Measurements from ENCODE around the gene TTLL10.
A peak's percentile ranks its signal among the peaks of the same experiment; 100 is the strongest.

Gene TTLL10

DNA sequence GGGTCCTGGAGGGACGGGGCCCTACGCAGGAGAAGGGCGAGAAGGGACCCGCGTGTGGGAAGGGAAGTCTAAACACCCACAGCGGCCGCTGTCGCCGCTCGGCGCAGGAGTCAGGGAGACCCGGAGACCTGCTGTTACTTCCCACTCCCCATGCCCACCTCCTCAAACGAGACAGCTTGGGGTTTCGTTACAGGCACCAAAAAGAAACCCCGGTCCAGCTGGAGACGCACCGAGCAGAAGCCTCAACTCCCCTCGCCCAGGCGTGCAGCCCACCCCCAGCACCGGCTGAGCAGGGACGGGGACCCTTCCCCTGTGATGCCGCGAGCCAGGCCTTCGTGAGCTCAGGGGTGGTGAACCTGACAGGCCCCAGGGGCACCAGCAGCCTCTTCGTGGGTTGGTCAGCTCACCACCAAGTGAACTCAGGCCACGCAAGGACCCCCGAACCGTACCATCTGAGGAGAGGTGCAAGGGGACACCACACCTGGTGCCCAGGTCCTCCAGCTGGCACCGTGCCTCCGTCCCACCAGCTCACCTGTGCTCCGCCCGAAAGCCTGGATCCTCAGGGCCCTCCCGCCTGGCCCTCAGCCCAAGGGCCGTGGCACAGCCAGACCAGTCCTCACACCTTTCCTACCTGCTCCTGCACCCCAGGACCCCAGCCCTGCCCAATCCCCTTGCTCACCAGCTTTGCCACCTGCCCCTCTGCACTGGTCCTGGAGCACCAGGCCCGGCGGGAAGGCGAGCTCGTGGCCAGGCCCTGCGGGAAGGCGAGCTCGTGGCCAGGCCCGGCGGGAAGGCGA lies 53.1 kb downstream of the TTLL10 start:
- no peak for DNase-seq

DNA sequence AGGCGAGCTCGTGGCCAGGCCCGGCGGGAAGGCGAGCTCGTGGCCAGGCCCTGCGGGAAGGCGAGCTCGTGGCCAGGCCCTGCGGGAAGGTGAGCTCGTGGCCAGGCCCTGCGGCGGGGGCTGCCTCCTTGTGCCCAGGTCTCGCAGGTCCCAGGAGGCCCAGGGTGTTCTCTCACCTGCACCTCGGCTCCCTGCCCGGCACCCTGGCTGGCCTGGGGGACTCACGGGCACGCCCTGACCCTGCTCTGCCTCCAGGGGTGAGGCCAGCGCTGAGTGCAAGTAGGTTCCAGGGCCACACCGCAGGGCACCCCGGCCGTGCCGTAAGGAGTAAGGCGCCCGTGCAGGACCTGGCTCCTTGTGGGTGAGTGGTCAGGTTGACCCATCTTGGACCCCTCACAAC lies 53.7 kb downstream of the TTLL10 start:
- no peak for DNase-seq

DNA sequence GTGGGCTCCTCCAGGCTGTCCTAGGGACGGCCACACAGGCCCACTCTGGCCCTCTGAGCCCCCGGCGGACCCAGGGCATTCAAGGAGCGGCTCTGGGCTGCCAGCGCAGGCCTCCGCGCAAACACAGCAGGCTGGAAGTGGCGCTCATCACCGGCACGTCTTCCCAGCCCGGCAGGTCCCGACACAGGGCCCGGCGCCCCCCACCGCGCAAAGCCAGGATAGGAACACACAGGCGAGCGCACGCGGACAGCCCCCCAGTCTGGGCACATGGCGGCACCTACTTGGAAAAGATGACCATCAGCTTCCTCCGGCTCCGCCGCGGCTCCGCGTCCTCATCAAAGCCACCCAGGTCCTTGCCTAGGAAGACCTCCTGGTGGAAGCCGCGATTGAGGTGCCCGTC lies 54.5 kb downstream of the TTLL10 start:
- DNase-seq = no peak

DNA sequence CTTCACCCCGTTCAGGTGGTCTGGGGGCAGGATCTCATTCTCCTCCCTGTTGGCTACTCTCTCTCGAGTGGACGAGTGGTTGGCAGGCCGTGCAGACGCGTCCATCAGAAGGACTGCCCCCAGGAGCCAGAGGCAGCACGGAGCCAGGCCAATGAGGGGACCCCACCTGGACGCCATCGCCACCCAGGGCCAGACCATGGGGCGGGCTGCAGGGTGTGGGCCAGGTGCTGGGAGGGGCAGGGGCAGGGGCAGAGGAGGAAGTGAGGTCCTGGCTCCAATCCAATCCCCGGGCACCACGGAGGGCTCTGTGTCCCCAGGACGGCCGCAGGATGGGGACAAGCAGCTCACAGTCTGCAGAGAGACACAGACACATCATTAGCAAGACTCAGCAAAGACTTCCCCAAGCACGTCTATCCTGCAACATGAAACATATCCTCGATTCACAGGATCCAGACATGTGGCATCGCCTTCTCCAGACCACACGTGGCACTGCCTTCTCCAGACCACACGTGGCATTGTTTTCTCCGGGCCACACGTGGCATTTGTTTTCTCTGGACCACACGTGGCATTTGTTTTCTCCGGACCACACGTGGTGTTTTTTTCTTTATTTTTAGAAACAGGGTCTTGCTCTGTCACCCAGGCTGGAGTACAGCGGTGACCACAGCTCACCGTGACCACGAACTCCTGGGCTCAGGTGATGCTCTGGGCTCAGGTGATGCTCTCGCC lies 55.1 kb downstream of the TTLL10 start:
- no peak for DNase-seq

DNA sequence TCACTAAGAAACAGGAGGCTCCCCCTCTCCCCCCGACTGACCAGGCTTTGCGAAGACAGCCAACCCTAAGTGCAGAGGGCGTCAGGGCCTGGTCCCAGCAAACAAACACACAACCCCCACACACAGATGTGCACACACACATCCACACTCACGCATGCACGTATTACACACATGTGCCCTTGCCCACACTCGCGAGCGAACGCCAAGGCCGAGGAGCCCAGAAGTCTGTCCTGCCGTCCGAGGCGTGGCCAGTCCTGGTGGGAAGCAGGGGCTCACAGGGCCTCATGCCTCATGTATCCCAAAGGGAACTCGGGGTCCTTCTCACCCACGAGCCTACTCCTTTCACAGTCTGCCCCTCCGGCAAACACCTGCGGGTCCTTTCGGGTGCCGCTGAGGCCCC lies 56.1 kb downstream of the TTLL10 start:
- no peak for DNase-seq

DNA sequence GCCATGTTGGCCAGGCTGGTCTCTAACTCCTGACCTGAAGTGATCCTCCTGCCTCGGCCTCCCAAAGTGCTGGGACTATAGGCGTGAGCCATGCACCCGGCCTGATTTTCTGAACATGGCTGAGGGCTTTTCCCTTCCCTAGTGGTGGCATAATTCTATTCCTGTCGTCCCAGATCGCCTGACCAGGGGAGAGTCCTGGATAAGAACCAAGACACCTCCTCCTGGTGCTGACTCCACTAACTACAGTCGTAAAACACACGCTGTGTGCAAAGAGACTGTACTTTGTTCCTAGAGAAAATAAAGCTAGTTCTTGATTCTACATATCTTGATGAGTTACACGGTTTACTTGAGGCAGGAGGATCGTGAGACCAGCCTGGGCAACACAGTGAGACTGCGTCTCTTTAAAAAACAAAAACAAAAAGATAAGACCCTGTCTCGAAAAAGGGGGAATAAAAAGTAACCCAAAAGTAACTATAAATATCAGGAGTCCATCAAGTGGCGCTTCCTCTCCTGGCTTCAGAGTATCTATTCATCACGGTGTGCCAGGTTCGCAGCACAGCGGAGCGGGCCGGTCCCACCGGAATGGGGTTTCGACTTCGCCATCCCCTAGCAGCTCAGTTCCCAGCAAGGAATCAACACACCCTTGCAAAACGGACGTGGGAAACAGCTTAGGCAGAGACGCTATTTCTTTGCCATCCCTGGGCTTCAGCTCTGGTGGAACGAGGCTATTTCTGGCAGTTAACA lies 57.1 kb downstream of the TTLL10 start:
- DNase-seq = no peak

DNA sequence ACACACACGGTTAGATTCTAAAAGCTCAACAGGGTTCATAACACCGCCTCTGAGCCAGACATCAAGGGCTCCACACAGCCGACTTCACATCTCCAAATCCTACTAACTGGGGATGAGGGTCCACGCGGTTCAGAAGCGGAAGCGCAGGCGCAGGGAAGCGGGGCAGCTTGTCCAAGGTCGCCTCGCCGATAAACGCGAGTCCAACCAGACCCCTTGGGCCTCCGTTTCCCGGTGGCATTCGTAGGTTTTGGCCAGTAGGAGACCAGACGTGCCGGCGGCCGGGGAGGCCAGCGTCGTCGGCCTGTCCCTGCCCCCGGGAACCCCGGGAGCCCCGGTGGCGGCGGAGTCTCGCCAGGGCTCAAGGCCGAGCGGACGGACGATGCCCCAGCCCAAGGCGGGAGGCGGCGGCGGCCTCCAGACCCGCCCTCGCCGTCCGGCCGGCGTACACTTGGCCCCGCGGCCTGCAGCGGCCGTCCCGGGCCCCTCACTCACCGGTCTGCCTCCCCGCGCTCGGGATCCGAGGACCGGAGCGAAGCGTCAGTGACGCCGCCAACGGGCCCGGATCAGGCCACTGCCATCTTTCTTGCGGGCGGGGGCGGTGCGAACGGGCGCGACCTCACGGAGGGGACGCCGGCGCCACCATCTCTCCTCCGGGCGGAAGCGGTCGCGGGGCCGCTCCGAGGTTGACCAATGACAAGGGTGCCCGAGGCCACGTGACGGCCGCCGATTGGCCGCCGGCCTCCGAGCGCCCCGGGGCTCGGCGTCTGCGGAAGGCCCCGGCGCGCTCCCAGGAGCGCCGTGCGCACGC lies 57.9 kb downstream of the TTLL10 start, which contains the start of gene SDF4:
SDF4 (minus strand) TSS at position 602 of the 808 bp plus-strand sequence. CDS start 3,229 bp downstream, outside the sequence.
- DNase-seq = peak; percentile 78 to 86

DNA sequence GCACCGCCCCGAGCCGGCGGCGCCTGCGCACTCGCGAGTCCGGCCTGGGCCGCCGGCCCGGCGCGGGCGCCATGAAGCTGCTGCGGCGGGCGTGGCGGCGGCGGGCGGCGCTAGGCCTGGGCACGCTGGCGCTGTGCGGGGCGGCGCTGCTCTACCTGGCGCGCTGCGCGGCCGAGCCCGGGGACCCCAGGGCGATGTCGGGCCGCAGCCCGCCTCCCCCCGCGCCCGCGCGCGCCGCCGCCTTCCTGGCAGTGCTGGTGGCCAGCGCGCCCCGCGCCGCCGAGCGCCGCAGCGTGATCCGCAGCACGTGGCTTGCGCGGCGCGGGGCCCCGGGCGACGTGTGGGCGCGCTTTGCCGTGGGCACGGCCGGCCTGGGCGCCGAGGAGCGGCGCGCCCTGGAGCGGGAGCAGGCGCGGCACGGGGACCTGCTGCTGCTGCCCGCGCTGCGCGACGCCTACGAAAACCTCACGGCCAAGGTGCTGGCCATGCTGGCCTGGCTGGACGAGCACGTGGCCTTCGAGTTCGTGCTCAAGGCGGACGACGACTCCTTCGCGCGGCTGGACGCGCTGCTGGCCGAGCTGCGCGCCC lies 58.6 kb downstream of the TTLL10 start, which contains the start of gene B3GALT6:
B3GALT6 (plus strand) TSS at position 30 of the 588 bp plus-strand sequence; CDS start at position 72, 42 bp downstream.
- DNase-seq = no peak

DNA sequence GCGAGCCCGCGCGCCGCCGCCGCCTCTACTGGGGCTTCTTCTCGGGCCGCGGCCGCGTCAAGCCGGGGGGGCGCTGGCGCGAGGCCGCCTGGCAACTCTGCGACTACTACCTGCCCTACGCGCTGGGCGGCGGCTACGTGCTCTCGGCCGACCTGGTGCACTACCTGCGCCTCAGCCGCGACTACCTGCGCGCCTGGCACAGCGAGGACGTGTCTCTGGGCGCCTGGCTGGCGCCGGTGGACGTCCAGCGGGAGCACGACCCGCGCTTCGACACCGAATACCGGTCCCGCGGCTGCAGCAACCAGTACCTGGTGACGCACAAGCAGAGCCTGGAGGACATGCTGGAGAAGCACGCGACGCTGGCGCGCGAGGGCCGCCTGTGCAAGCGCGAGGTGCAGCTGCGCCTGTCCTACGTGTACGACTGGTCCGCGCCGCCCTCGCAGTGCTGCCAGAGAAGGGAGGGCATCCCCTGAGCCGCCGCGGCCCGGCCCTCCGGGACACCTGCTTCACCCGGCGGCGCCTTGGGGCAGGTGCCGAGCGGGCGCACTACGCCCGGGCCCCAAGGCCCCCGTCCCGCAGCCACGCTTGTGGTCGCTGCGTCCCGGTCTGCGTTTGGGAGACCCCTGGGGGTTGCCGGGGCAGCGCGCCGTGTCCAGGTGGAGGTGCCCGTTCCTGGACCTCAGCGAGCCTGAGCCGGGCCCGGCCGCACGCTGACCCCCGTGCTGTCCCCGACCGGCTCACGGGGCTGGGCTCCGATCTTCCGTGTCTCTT lies 59.3 kb downstream of the TTLL10 start:
- DNase-seq = no peak

DNA sequence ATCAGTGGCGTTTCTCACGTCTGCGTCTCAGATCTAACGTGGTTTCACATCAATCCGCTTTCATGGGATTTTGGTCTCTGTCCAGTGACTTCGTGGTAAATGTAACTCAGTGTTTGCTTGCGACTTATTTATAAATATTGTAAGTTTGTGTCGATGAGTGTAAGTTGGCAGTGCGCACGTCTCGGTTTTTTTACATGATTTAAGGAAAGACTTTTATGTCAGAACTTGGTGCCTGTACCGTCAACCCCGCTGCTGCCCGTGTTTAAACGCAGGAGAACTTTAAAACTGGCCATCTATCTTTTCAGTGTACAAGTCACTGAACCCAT lies 59.9 kb downstream of the TTLL10 start:
- DNase-seq = no peak

DNA sequence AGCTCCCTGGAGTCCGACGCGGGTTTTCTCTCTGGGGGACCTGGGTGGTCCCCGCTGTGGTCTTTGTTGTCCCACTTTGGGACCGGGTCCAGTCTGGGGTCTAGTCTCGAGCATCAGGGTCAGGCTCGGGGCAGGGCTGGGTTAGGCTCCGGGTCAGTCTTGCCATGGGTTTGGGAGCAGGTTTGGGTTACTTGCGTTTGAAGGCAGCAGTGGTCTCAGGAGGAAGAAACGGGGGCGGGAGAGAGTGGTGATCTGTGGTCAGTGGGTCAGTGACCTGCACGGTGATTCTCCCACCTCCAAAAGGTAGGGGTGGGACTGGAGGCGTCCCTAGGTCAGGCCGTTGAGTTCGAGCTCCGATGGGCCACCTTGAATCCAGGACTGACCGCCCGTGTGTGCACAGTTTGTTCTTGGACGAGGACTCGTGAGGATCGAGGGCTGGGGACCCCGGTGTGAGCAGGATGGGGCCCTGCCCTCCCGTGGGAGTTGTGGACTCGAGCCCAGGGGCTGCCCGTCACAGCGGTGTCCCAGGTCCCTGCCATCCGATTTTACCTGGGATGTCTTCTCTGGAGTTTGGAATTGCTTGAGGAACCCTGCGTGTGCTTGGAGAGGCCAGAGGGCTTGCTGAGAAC lies 60.6 kb downstream of the TTLL10 start:
- no peak for DNase-seq

DNA sequence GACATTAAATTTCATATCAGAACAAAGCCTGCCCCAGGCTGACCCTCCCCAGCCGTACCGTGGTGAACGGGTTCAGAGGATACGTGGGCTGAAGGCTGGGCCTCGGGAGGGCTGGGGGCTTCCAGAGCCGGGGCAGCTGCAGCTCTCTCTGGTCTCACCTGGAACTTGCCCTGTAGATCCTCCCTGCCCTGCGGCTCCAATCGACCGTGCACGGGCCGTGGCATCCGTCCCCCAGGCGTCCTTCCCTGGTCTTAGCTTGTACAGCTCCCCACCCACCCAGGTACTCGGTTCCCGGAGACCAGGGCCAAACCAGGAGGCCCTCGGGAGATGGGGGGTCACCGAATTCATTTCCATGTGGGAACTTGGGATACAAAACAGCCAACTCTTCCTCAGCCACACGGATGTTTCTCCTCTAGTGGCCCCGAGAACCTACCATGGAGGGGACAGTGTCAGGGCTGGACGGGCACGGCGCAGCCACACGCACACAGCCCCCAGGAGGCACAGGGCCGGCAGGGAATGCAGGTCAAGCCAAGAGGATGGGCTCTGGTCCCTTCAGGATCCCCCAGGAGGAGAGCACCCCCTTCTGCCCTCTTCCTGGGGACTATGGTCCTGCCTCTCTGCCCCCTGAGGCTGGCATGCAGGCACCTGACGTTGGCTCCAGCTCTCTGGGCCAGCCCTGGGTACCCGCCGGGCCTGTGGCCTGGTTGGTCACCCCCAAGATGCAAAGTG lies 61.5 kb downstream of the TTLL10 start:
- DNase-seq = no peak

DNA sequence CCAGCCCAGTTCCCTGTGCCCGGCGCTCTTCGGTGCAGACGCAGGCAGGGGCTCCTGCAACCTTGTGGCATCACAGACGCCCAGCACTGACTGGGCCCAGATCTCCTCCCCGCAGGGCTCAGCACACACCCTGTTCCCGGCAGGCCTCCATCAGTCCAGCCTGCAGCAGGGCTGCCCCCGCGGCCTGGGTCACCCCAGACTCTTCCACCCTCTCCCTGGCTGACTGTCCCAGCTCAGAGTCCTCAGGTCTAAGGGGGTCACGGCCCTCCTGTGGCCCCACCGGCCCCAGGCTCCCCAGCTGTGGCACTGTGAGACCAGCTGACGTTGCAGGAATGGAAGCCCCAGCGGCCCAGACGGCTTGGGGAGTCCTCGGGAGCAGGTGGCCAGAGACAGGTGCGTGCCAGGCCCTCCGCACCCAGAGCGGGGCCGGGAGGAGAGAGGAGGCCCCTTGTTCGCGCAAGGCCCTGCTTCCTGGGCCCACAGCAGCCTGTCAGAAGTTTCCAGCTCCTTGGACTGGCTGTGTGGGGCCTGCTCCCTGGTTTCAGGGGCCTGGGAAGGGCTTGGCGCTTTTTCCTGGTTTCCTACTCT lies 62.6 kb downstream of the TTLL10 start:
- DNase-seq = no peak

DNA sequence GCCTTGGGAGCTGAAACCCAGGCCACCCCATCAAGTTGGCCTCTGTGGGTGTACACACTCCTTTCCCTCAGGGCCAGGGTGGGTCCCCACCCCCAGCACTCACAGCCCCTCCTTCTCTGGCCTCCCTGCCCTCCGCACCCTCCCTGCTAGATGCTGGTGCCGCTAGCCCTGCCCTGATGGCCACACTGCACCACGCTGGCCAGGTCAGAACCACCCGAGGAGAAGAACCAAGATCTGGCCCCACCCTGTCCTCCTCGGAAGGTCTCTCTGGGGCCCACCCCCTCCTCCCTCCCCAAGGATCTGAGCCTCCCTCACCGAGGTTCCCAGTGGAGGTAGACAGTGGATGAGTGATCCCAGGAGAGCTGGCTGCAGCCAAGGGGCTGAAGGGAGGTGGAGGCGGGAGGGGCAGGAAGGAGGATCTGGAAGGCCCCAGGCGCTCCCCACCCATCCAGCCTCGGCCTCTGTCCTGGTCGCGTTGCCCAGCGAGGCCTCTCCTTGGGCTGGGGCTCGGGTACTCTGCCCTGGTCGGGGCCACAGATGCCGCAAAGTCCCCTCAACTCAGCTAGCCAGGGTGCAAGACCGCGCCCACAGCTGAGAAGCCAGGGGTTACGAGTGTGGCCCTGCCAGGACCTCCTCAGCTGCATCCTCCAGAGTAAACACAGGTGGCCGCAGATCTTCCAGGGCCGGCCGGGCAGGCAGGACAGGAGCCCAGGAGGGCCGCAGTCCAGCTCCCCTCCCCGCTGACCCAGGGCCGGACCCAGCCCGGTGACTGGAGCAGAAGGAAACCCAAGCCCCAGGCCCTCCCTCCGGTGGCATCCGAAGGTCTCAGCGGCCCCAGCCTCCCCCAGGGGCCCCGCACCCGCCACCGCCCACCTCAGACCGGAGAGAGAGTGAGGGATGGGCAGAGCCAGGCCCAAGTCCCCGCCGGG lies 63.5 kb downstream of the TTLL10 start:
- no peak for DNase-seq

DNA sequence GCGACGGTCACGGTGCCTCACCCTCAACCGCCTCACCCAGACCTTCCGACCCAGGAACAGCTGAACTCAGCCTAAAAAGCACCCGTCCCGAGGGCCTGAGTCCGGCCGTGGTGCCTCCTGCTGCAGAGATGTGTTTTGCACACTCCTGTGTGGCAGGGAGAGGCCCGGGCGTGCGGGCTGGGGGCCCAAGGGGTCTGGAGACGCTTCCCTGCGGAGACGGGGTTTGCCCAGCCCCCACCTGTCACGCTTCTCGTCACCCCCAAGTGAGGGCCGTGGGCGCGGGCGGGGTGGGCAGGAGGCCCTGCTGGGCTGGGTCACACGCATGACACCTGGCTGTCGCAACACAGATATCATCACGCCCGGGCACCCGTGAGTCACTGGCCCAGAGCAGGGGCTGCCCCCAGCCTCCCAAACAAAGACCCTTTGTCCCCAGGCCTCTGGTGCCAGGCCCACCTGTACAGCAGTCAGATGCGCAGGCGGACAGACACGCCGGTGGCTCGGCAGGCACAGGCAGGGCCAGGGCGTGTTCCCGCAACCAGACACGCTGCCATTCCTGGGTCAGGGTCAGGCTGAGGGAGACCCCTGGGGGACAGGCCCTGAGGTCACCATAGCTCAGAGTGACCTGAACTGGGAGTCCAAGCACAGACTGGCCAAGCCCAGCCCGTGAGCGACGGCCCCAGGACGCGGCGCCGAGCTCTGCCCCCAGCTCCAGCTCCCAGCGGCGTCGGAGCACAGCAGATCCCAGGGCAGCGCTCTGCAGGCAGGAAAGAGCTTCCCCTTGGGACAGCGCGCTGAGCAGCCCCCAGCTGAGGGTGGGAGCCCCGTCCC lies 64.4 kb downstream of the TTLL10 start:
- no peak for DNase-seq

DNA sequence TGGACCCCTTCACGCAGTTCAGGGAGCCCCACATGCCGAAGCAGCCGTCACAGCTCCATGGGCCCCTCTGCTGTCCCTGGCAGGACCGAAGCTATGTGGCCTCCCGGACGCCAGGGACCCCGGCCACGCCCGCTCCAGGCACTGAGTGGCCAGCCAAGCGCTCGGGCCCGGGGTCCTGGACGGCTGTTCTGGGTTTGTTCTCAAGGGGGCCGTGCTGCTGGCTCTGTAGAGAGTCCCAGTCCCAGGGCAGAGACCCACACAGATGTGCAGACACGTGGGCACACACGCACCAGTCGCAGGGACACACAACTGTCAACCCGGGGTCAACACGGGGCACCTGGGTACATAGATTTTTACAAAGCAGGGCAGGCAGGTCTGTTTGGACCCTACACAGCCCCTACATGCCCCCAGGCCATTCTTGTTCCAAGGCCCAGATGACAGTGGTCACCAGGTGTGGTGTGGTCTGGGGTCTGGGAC lies 65.1 kb downstream of the TTLL10 start:
- DNase-seq = no peak

DNA sequence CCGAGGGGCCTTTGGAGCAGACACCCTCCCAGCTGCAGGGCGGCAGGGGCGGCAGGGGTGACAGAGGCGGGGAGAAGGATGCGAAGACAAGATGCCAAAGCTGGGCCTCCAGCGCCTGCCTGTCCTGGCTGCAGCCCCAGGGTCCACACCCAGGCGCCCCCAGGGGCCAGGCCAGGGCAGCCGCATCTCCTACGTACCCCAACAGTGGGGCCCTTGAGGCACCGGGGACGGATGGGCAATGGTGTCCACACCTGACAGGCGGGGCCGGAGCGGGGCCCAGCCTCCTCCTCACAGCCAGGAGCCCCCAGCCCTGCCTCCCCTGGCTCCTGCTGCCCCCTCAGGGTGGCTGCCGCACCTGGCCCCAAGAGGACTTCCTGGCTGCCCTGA lies 65.5 kb downstream of the TTLL10 start:
- DNase-seq = no peak
